SU-DHL-6 (cell line): ENCODE measurements around the gene CCDC142.
"Not testable (repeated sequence)": the region's sequence is repeated elsewhere in the genome, so short reads cannot be mapped to it uniquely, and the experiment has no call there.

Source experiments
- CTCF ChIP-seq: fragments of 200-600 bp; sonication (generic); IDR thresholded peaks from one replicate; pipeline ENCODE4 v1.5.1; 2017; ENCODE audit warnings: antibody characterized with exemption, mild to moderate bottlenecking, low read length, moderate library complexity; ENCODE audit not compliant: insufficient read depth, poor library complexity, severe bottlenecking
- EZH2phosphoT487 ChIP-seq: fragments of 200-600 bp; sonication (generic), shearing (Covaris generic); conservative IDR thresholded peaks from 2 replicates; pipeline ENCODE4 v1.6.1; 2018; ENCODE audit warnings: mild to moderate bottlenecking, antibody characterized with exemption, low read length, moderate library complexity, mixed read lengths

- not testable (repeated sequence) for TF ChIP-seq CTCF, EZH2phosphoT487
Observed at GRCh38 chr2:74442483-74443297, 40.1 kb downstream of the CCDC142 start.
